Upper lobe of left lung (tissue), 4 donors: ENCODE measurements around the gene KRTAP5-8.
"Not testable (repeated sequence)": the region's sequence is repeated elsewhere in the genome, so short reads cannot be mapped to it uniquely, and the experiment has no call there.

Experiments used
- CTCF ChIP-seq, 6 experiments: fragments of 450-650 bp in 4 of 6; fragments of 200-600 bp in 2 of 6; sonication (generic) in 2 of 6; IDR thresholded peaks; one replicate each; pipeline ENCODE4 v1.5.1; 2016 to 2019; ENCODE audit warnings: antibody characterized with exemption in 6 of 6
- EP300 ChIP-seq, 4 donors: sonication (generic); formaldehyde crosslinking; IDR thresholded peaks; one replicate each; pipeline ENCODE4 v1.5.1; 2017; ENCODE audit warnings: antibody characterized with exemption in 4 of 4, control low read depth in 2 of 4
- POLR2A ChIP-seq, 4 donors: fragments of 450-650 bp; IDR thresholded peaks; one replicate each; pipeline ENCODE4 v1.5.1; 2016 to 2017; ENCODE audit warnings: antibody characterized with exemption in 4 of 4, mild to moderate bottlenecking in 2 of 4
- POLR2AphosphoS5 ChIP-seq, 2 donors: sonication (generic); formaldehyde crosslinking; IDR thresholded peaks; one replicate each; pipeline ENCODE4 v1.5.1; 2017; ENCODE audit warnings: antibody characterized with exemption in 2 of 2

DNA sequence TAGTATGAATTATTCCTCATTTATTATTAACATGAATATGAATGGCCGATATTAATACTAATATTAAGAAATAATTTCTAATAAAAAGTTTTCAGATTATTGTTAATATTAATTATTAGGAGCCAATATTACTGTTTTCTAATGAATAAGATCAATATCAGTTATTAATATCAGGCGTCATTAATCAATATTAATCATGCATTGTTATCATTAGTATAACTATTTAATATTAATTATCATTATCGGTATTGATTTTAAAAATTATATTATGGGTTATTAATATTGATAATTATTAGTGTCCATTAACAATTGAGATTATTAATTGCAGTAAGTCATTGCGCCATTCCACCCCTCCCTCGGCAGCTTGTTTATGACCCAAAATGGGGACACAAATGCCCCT, 47.8 kb downstream of the KRTAP5-8 start:
- TF ChIP-seq CTCF, POLR2A, POLR2AphosphoS5, EP300 (IDR thresholded peaks at IDR 0.05): not testable (repeated sequence)
